ENCODE data around the gene GATA6.

DNA sequence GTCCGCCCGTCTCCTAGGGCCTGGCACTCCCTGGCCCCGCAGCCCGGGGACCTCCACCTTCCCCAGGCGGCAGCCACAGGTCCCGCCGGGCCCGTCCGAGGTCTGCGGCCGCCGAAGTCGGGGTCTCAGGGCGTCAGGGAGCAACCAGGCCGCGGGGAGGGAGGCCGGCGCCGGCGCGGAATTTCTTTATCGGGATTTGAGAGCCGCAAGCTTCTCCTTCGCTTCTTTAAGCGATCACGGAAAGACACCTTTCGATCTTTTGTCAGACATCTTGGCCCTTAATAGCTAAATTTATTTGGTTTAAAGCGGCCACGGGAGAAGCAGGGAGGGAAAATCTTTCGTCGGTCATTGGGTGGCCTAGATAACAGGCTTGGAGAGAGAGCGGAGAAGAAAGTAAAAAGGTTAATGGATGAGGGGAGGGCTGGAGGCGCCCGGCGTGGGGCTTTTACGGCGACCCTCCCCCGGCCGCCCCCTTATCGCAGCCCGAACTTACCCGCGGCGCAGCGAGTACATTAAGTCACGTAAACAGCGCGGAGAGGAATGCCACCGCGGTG is 4.3 kb upstream of the GATA6 start:
- TF ChIP-seq, protein P1, sequence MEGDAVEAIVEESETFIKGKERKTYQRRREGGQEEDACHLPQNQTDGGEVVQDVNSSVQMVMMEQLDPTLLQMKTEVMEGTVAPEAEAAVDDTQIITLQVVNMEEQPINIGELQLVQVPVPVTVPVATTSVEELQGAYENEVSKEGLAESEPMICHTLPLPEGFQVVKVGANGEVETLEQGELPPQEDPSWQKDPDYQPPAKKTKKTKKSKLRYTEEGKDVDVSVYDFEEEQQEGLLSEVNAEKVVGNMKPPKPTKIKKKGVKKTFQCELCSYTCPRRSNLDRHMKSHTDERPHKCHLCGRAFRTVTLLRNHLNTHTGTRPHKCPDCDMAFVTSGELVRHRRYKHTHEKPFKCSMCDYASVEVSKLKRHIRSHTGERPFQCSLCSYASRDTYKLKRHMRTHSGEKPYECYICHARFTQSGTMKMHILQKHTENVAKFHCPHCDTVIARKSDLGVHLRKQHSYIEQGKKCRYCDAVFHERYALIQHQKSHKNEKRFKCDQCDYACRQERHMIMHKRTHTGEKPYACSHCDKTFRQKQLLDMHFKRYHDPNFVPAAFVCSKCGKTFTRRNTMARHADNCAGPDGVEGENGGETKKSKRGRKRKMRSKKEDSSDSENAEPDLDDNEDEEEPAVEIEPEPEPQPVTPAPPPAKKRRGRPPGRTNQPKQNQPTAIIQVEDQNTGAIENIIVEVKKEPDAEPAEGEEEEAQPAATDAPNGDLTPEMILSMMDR (IDR thresholded peaks at IDR 0.05), result no peak
- TF ChIP-seq EP300 (IDR thresholded peaks at IDR 0.05; ENCODE audit: low read depth), result no peak
